ENCODE results near the gene UPF1. TPM values are rescaled to one million over a fixed set of nuclear protein-coding genes. Genes with fewer than 3 reads are reported as not detected.
"Not testable (repeated sequence)": the region's sequence is repeated elsewhere in the genome, so short reads cannot be mapped to it uniquely, and the experiment has no call there.

UPF1 gene
- polyA plus RNA-seq, 2 of the 4 experiments (the other 2 are of a cell fraction), result 19.2 to 28.6 TPM

- no peak for TF ChIP-seq PBX3 (IDR thresholded peaks at IDR 0.05)
- no peak for TF ChIP-seq SMC3 (IDR thresholded peaks at IDR 0.05)
- TF ChIP-seq ZNF302 (CRISPR knock-in tag; IDR thresholded peaks at IDR 0.05), result no peak
- TF ChIP-seq, protein P1, sequence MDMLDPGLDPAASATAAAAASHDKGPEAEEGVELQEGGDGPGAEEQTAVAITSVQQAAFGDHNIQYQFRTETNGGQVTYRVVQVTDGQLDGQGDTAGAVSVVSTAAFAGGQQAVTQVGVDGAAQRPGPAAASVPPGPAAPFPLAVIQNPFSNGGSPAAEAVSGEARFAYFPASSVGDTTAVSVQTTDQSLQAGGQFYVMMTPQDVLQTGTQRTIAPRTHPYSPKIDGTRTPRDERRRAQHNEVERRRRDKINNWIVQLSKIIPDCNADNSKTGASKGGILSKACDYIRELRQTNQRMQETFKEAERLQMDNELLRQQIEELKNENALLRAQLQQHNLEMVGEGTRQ (IDR thresholded peaks at IDR 0.05), result no peak
- no peak for TF ChIP-seq TFCP2L1 (CRISPR knock-in tag; IDR thresholded peaks at IDR 0.05)
- TF ChIP-seq ZFP36 (IDR thresholded peaks at IDR 0.05; ENCODE audit: borderline replicate concordance, partially characterized antibody), result no peak
- TF ChIP-seq HDAC2 (IDR thresholded peaks at IDR 0.05), result no peak
- TF ChIP-seq MAX (IDR thresholded peaks at IDR 0.05), result no peak
These were observed 17.7 kb upstream of the UPF1 start (continued) for GRCh38 chr19:18814063-18814462.

DNA sequence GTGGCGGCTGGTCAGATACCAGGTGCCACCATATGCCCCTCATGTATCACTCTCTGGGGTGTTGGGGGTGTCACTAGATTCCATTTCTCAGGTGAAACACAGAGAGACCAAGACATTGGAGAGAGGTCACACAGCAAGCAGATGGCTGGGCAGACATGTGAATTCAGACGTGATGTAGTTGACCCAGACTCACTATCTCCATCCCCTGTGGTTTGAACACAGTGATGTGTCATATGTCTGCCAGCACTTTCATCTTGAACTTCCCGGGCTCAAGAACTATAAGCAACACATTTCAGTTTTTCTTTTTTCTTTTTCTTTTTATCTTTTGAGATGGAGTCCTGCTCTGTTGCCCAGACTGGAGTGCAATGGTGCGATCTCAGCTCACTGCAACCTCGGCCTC, 16.1 kb upstream of the UPF1 start:
- TF ChIP-seq NR3C1 (IDR thresholded peaks at IDR 0.05), result no peak
- no peak for TF ChIP-seq CEBPB (IDR thresholded peaks at IDR 0.05)
- no peak for TF ChIP-seq PBX3 (IDR thresholded peaks at IDR 0.05)
- TF ChIP-seq HMGXB4 (CRISPR knock-in tag; IDR thresholded peaks at IDR 0.05; ENCODE audit: borderline replicate concordance), result no peak
- TF ChIP-seq RARB (CRISPR knock-in tag; IDR thresholded peaks at IDR 0.05), result no peak
- no peak for TF ChIP-seq NPAS2 (CRISPR knock-in tag; IDR thresholded peaks at IDR 0.05; ENCODE audit: borderline replicate concordance)
- TF ChIP-seq EHF (CRISPR knock-in tag; IDR thresholded peaks at IDR 0.05), result no peak
- TF ChIP-seq PHF8 (IDR thresholded peaks at IDR 0.05; ENCODE audit: borderline replicate concordance, low read depth), result no peak
- TF ChIP-seq POLR2A (IDR thresholded peaks at IDR 0.05; ENCODE audit: low read length), result no peak
- no peak for TF ChIP-seq CHD2 (IDR thresholded peaks at IDR 0.05; ENCODE audit: low read length, partially characterized antibody)
- TF ChIP-seq JUN (IDR thresholded peaks at IDR 0.05), result no peak
- no peak for TF ChIP-seq TP53 (CRISPR knock-in tag; IDR thresholded peaks at IDR 0.05)
- TF ChIP-seq ZC3H11A (IDR thresholded peaks at IDR 0.05), result no peak
- ChIA-PET POLR2A (no interaction called here), CTCF (no interaction called here)
- no peak overlapping the region for H3K4me2 ChIP-seq
- no peaks in the 10 kb centered on the region for H3K4me1 ChIP-seq
- ATAC-seq (no peak), DNase-seq (ENCODE audit: low read depth in 1 of 2, low spot score in 1 of 2) (no peak), FAIRE-seq (no peak)
- no peak overlapping the region for H3K4me3 ChIP-seq
- WGBS (ENCODE audit: missing lambda C conversion rate), result 76% methylated on average over 5 of the region's 5 CpGs
- H3K9me3 ChIP-seq, result no peaks in the 10 kb centered on the region
- no peak overlapping the region for H3K27ac ChIP-seq

DNA sequence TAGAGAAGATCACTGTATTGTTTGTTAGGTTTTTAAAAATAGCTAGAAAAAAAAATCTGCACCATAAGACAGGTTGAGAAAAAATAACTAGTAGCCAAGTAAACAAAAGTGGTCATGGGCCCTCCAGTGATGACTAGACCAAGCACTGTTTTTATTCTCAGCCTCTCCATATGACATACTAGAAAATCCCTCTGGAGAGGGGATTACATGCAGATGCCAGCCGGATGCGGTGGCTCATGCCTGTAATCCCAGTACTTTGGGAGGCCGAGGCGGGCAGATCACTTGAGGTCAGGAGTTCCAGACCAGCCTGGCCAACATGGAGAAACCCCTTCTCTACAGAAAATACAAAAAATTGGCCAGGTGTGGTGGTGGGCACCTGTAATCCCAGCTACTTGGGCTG, 15.1 kb upstream of the UPF1 start:
- H3K4me2 ChIP-seq; H3K27ac ChIP-seq; ATAC-seq; H3K4me3 ChIP-seq; DNase-seq (ENCODE audit: low read depth in 1 of 2, low spot score in 1 of 2); H3K9me3 ChIP-seq; H3K4me1 ChIP-seq; POLR2A ChIA-PET; FAIRE-seq: not testable (repeated sequence)
- CTCF ChIA-PET, result interaction anchor here (1.7 kb wide), 1 partner anchor 31 kb away, joined by 5 read pairs; no protein-coding TSS in a partner anchor
- 89% methylated on average over 4 of the region's 4 CpGs for WGBS (ENCODE audit: missing lambda C conversion rate)

Data from A549 (cell line).